Measurements from ENCODE around the gene LRMDA. TPM values are rescaled to one million over a fixed set of nuclear protein-coding genes. Genes with fewer than 3 reads are reported as not detected.

LRMDA gene
- total RNA-seq, 1 experiment from 2014 or later = 4.8 TPM

- Histone ChIP-seq H3K27me3 (ENCODE audit: insufficient read depth, low read length) (no peaks in the 10 kb centered on the region), H2AFZ (ENCODE audit: low read depth, low read length, poor library complexity, severe bottlenecking) (no peak overlapping the region), H3K27ac (ENCODE audit: low read depth, low read length) (no peak overlapping the region), H3K9ac (ENCODE audit: low read length) (no peak overlapping the region), H3K9me2 (ENCODE audit: insufficient read depth) (no peaks in the 10 kb centered on the region), H3K9me3 (ENCODE audit: control insufficient read depth in 1 of 2, insufficient read depth in 1 of 2, low read depth in 1 of 2, low read length in 2 of 2) (no peaks in the 10 kb centered on the region), H3K79me2 (ENCODE audit: insufficient read depth, low read length) (no peaks in the 10 kb centered on the region), H3K36me3 (ENCODE audit: control insufficient read depth in 1 of 2, insufficient read depth in 2 of 2, low read length in 2 of 2) (no peaks in the 10 kb centered on the region), H3K4me3 (replicated peaks in 1 of 2; ENCODE audit: low read depth in 1 of 2, low read length in 2 of 2) (no peak overlapping the region), H3K4me2 (ENCODE audit: low read length) (no peak overlapping the region), H3K4me1 (ENCODE audit: control insufficient read depth in 1 of 2, insufficient read depth in 2 of 2, low read length in 2 of 2) (no peaks in the 10 kb centered on the region), H4K20me1 (ENCODE audit: insufficient read depth) (no peaks in the 10 kb centered on the region)
- intact Hi-C loops (cut with micrococcal nuclease) = no loop called here
- TF ChIP-seq POLR2A (IDR thresholded peaks at IDR 0.05; ENCODE audit: borderline replicate concordance, extremely low read depth, insufficient read depth, insufficient read length) (no peak), RAD21 (IDR thresholded peaks at IDR 0.05; ENCODE audit: low read depth) (no peak), CEBPB (IDR thresholded peaks at IDR 0.05; ENCODE audit: low read depth) (no peak), EZH2phosphoT487 (IDR thresholded peaks at IDR 0.05; ENCODE audit: borderline replicate concordance) (no peak), CTCF (IDR thresholded peaks at IDR 0.05 in 2 of 3, conservative IDR thresholded peaks at IDR 0.05 in 1 of 3; ENCODE audit: borderline replicate concordance in 1 of 3, insufficient read depth in 1 of 3, low read depth in 2 of 3, low read length in 2 of 3) (no peak), SP1 (IDR thresholded peaks at IDR 0.05; ENCODE audit: low read depth) (no peak), ELF1 (IDR thresholded peaks at IDR 0.05; ENCODE audit: borderline replicate concordance, low read depth) (no peak)
- TF ChIP-seq, protein P1, sequence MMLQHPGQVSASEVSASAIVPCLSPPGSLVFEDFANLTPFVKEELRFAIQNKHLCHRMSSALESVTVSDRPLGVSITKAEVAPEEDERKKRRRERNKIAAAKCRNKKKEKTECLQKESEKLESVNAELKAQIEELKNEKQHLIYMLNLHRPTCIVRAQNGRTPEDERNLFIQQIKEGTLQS (IDR thresholded peaks at IDR 0.05) = no peak
- ChIA-PET POLR2A (no interaction called here), CTCF (no interaction called here), RAD21 (ENCODE audit: low non-redundant PET in 1 of 2, low total read pairs in 2 of 2, uncharacterized antibody in 2 of 2, unreplicated experiment in 2 of 2) (no interaction called here)
- DNase-seq (ENCODE audit: low read depth, low spot score) (no peak), ATAC-seq (no peak)
- no TSS peak for BruUV-seq (replicated peaks)
These were observed 837.5 kb downstream of the LRMDA start for GRCh38 chr10:76268954-76269353.

GRCh38 chr10:76270464-76270863, 839.0 kb downstream of the LRMDA start:
- Histone ChIP-seq H3K27ac (ENCODE audit: low read depth, low read length) (no peak overlapping the region), H3K36me3 (ENCODE audit: control insufficient read depth in 1 of 2, insufficient read depth in 2 of 2, low read length in 2 of 2) (no peaks in the 10 kb centered on the region), H3K9me3 (ENCODE audit: control insufficient read depth in 1 of 2, insufficient read depth in 1 of 2, low read depth in 1 of 2, low read length in 2 of 2) (no peaks in the 10 kb centered on the region), H3K27me3 (ENCODE audit: insufficient read depth, low read length) (no peaks in the 10 kb centered on the region), H4K20me1 (ENCODE audit: insufficient read depth) (no peaks in the 10 kb centered on the region), H3K4me2 (ENCODE audit: low read length) (no peak overlapping the region), H2AFZ (ENCODE audit: low read depth, low read length, poor library complexity, severe bottlenecking) (no peak overlapping the region), H3K9me2 (ENCODE audit: insufficient read depth) (no peaks in the 10 kb centered on the region), H3K9ac (ENCODE audit: low read length) (no peak overlapping the region), H3K4me1 (ENCODE audit: control insufficient read depth in 1 of 2, insufficient read depth in 2 of 2, low read length in 2 of 2) (no peaks in the 10 kb centered on the region), H3K4me3 (replicated peaks in 1 of 2; ENCODE audit: low read depth in 1 of 2, low read length in 2 of 2) (no peak overlapping the region), H3K79me2 (ENCODE audit: insufficient read depth, low read length) (no peaks in the 10 kb centered on the region)
- ChIA-PET CTCF (no interaction called here), POLR2A (no interaction called here), RAD21 (ENCODE audit: low non-redundant PET in 1 of 2, low total read pairs in 2 of 2, uncharacterized antibody in 2 of 2, unreplicated experiment in 2 of 2) (no interaction called here)
- ATAC-seq (no peak), DNase-seq (ENCODE audit: low read depth, low spot score) (no peak)
- BruUV-seq (replicated peaks) = no TSS peak
- intact Hi-C loops (cut with micrococcal nuclease) = no loop called here
- no peak for TF ChIP-seq FOSL1 (IDR thresholded peaks at IDR 0.05; ENCODE audit: low read depth)

Measured in HCT116 (cell line).